RWPE1 (cell line): ENCODE measurements around the gene ZNF446.

ENCODE experiments used
- CTCF ChIA-PET: fragments of 350-600 bp; sonication (Branson Sonifier 250); formaldehyde crosslinking; extraction: SDS; loops from one replicate; lab custom pipeline; 2021; lab: Yijun Ruan, JAX
- POLR2A ChIA-PET: fragments of 400-600 bp; formaldehyde crosslinking; extraction: SDS; loops from one replicate; lab custom pipeline; 2020; ENCODE audit warnings: antibody characterized with exemption; ENCODE audit not compliant: low non-redundant PET; lab: Yijun Ruan, JAX
- DNase-seq: peaks from one replicate; pipeline ENCODE4 v3.0.0; 2012; ENCODE audit warnings: low spot score
- H3K27ac ChIP-seq: fragments of 450-650 bp; 2 replicates; pipeline ENCODE4 v1.5.1; 2017
- TF ChIP-seq, protein P1 (sequence below): fragments of 450-650 bp; conservative IDR thresholded peaks from 2 replicates; pipeline ENCODE4 v1.5.1; 2017; ENCODE audit warnings: low read depth, mild to moderate bottlenecking

ZNF446 gene

GRCh38 chr19:58514564-58515022, 38.4 kb downstream of the ZNF446 start:
- DNase-seq: no peak
- POLR2A ChIA-PET: interaction anchor here (0.9 to 1.7 kb wide), 2 partner anchors 14 to 40 kb away, joined by 3 to 5 read pairs; partner anchors contain the start of gene CHMP2A
- TF ChIP-seq, protein P1, sequence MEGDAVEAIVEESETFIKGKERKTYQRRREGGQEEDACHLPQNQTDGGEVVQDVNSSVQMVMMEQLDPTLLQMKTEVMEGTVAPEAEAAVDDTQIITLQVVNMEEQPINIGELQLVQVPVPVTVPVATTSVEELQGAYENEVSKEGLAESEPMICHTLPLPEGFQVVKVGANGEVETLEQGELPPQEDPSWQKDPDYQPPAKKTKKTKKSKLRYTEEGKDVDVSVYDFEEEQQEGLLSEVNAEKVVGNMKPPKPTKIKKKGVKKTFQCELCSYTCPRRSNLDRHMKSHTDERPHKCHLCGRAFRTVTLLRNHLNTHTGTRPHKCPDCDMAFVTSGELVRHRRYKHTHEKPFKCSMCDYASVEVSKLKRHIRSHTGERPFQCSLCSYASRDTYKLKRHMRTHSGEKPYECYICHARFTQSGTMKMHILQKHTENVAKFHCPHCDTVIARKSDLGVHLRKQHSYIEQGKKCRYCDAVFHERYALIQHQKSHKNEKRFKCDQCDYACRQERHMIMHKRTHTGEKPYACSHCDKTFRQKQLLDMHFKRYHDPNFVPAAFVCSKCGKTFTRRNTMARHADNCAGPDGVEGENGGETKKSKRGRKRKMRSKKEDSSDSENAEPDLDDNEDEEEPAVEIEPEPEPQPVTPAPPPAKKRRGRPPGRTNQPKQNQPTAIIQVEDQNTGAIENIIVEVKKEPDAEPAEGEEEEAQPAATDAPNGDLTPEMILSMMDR: no peak
- CTCF ChIA-PET: interaction anchor here (0.6 to 0.7 kb wide), 5 partner anchors 14 to 293 kb away, joined by 3 to 4 read pairs (median 3); partner anchors contain the start of gene TRIM28
- peak overlapping the region; percentile 77 for H3K27ac ChIP-seq

DNA sequence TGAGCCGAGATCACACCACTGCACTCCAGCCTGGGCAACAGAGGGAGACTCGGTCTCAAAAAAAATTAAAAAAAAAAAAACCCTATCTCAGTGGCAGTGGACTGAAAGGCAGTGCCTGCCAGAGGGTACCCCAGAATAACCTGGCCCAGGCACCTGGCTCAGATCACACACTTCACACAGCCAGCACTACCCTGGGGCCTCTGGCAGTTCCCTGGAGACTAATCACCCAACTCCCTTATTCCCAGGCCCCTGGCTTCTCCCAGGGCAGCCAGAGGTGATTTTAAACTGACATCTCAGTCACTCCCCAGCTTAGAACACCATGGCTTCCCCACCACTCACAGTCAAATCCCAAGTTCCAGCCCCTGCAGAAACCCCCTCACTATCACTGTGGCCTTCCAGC, 39.1 kb downstream of the ZNF446 start:
- ChIA-PET POLR2A (interaction anchor here (0.5 kb wide), 1 partner anchor 26 kb away, joined by 4 read pairs; no protein-coding TSS in a partner anchor), CTCF (no interaction called here)
- TF ChIP-seq, protein P1: no peak
- no peak for DNase-seq
- H3K27ac ChIP-seq: peak overlapping the region; percentile 77

DNA sequence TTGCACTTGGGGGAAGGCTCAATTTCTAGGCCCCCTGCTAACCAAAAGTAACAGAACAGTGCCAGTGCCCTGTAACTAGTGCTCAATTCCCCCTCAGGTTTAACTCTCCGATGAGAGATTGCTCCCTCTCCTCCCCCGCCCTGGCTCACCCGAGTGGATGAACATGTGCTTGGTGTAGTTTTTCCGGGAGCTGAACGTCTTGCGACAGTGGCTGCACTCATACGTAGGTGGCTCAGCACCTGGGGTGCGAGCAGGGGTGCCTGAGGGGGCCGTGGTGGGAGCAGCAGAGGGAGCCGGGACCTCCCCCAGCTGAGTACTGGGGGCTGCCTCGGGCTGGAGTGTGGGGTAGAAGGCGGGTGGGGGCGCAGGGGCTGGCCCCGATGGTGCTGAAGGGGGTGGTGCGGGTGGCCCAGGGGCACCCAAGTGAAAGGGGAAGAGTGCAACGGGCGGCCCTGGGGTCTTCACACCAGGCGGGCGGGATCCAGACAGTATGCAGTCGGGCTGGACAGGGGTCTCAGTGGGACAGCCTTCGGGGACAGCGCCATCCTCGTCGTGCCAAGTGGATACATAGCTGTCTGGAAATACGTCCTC, 40.2 kb downstream of the ZNF446 start:
- ChIA-PET POLR2A (no interaction called here), CTCF (interaction anchor here (0.7 kb wide), 1 partner anchor 289 kb away, joined by 3 read pairs; no protein-coding TSS in a partner anchor)
- DNase-seq: no peak
- TF ChIP-seq, protein P1: no peak
- peak overlapping the region; percentile 77 for H3K27ac ChIP-seq

- POLR2A ChIA-PET: no interaction called here
- CTCF ChIA-PET: interaction anchor here (0.7 kb wide), 1 partner anchor 290 kb away, joined by 3 read pairs; no protein-coding TSS in a partner anchor
- no peak for DNase-seq
These were observed 41.0 kb downstream of the ZNF446 start for GRCh38 chr19:58516964-58517833.

GRCh38 chr19:58518256-58519086, 42.3 kb downstream of the ZNF446 start:
- POLR2A ChIA-PET: interaction anchor here (0.5 to 2.1 kb wide), 3 partner anchors 26 to 43 kb away, joined by 3 to 7 read pairs (median 6); partner anchors contain the start of gene TRIM28
- no peak for DNase-seq
- CTCF ChIA-PET: interaction anchor here (0.6 to 2.2 kb wide), 12 partner anchors 9 to 265 kb away, joined by 3 to 11 read pairs (median 4); partner anchors contain the start of genes CHMP2A, TRIM28 and UBE2M
- peak overlapping the region; percentile 98 for H3K27ac ChIP-seq
- TF ChIP-seq, protein P1: no peak; the same call in 1 of the 2 replicates

More at GRCh38 chr19:58516964-58517833, 41.0 kb downstream of the ZNF446 start:
- TF ChIP-seq, protein P1: no peak; the same call in 1 of the 2 replicates
- peak overlapping the region; percentile 98 for H3K27ac ChIP-seq
